Stimulated activated CD4-positive, alpha-beta T cell treated with anti-CD3 and anti-CD28 coated beads, Interleukin-4, amount 100 ng/mL, for 24 hours (primary cell): ENCODE results near the gene FAM234B.
"Not testable (repeated sequence)": the region's sequence is repeated elsewhere in the genome, so short reads cannot be mapped to it uniquely, and the experiment has no call there.

ENCODE experiments used
- DNase-seq: peaks from one replicate; pipeline ENCODE4 v3.0.0-alpha.2; 2020

FAM234B gene

DNA sequence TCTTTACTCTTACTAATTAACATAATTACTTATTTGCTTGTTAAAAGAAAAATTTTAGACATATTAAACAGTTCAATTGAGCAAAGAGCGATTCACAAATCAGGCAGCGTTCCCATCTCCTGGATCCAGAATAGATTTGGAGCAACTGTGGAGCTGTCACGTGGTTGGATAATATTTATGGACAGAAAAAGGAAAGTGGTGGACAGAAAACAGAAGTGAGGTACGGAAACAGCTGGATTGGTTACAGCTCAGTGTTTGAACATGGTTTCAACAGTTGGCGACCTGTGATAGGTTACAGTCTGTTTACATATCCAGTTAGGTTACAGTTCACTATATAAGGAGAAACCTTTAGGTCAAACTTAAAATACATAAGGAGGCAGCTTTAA is 19.7 kb upstream of the FAM234B start:
- no peak for DNase-seq

DNA sequence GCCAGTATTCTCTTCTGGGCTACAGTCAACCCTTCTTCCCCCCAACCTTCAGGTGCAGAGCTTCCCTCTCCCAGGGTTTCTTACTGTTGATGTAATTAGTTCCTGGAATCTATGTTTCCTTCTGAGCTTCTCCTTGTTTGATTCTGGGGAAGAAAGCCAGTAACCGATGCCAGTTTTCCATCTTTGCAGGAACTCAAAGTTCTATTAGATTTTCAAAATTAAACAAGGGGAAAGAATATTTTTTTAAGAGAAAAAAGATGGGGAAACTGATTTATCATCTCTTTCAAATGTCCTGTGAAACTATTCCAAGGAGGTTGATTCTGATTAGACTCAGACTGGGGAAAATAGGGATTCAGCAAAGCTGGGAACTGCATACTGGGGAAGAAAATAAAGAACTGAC is 17.9 kb upstream of the FAM234B start:
- DNase-seq = no peak

DNA sequence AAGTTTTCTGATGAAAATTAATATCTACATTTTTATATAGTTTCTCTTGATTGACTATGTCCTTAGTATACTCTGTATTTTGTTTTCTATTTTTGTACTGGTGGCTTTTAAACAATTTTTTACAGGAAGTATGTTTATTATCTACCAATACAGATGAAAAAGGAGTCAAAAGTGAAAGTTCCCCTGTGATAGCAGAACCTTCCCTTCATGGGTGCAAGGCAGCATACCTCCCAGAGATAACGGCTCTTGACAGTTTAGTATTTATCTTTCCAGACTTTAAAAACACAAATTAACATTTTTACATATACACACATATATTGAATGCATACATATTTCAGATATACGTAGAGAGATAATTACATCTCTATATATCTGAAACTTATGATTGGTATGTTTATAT is 17.1 kb upstream of the FAM234B start:
- no peak for DNase-seq

DNA sequence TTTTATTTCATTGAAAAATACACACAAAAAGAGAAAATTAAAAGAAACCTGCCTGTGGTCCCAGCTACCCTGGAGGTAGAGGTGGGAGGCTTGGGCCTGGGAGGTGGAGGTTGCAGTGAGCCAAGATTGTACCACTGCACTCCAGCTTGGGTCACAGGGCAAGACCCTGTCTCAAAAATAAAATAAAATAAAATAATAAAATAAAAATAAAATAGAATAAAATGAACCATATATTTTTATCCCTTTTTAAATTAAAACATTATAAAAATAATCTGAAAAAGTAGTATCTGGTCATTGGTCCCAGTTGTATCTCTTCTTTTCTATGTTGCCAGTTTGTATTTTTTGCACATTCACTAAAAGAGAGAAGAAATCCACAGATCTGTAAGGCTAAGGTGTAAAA is 16.7 kb upstream of the FAM234B start:
- DNase-seq = no peak

DNA sequence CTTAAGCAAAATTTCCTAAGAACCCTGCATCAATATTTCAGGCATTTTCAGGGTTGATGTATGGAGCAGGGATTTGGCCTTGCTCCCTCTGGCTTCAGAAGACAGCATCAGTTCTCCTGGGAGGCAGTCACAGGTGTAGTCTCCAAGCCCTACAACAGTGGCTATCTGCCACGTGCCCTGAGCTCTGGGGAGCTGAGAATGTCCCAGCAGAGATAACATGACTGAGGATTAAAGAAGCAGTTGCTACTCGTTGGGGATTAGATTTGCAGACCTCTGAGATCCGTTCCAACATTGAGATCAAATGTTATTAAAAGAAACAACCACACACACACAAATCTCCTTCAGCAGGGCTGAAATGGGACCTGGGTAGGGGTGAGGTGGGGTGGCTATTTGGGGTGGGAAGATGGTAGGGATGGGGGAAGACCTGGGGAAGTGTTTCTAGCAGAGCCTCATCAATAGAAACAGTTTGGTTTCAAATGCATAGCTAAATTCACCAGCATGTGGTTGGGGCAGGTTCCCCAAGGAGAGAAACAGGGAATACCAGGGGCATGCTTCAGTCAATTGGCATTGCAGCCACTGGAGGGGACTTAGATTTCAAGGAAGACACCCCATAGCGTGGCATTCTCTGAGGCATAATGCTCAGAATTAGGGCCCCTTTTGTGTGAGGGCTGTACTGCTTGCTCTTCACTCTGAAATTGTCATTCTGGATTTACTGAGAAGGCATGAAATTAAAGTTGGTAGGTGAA is 15.2 kb upstream of the FAM234B start:
- no peak for DNase-seq

DNA sequence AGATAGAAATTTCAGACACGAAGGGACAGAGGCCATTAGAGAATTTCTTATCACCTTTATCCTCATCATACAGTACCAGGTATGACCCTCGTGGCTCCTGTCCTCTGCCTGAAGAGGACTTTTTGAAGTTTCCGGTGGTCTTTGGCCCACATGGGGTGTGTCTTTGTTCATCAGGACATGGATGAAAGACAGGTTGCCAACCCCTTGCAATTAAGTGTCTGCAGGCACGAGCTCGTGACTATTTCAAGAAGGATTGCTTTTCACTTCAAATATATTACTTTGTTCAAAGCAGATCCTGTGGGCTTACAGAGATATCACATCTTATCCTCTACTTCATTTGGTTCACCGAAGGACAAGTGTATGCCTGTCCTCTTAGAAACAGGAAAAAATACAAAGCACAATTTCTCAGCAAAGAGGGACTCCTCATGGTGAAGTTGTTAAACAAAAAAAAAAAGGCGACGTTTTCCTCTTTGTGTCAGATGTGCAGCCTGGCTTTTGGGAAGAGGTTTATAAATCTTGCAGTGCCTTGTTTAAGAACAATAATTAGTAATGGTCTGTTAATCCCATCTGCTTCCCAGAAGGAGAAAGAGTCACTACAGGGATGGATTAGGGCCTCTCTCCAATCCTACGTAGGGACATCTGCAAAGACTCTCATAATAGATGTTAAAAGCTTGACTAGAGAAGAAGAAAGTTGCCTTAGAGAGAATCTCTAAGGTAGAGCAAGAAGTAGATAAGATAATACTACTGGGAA is 13.5 kb upstream of the FAM234B start:
- DNase-seq = no peak

DNA sequence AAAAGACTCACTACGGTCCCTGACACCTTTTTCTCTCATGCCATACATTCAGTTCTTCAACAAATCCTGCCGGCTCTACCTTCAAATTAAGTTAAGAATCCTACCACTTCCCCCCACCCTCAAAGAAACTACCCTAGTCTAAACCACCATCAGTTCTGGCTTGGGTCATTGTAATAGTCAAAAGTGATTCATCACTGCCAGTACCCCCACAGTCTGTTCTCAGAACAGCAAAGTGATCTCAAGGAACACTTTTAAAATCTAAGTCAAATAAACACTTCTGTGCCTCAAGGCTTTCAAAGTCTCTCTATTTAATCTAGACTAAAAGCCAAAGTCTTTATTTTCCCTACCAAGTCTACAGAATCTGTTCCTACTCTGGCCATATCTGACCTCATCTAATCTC is 12.0 kb upstream of the FAM234B start:
- no peak for DNase-seq

DNA sequence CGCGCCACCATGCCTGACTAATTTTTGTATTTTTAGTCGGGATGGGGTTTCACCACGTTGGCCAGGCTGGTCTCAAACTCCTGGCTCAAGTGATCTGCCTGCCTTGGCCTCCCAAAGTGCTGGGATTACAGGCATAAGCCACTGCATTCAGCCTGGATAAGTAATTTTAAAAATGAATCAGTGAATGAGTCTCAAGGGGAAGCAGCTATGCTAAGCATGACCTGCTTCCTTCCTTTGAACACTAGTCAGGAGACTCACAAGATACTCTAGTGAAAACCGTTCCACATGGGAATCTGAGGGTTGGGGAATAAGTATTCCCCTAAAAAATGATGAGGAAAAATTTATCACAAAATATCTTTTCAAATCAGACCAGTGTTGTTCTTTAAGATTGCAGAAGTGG is 10.7 kb upstream of the FAM234B start:
- no peak for DNase-seq

DNA sequence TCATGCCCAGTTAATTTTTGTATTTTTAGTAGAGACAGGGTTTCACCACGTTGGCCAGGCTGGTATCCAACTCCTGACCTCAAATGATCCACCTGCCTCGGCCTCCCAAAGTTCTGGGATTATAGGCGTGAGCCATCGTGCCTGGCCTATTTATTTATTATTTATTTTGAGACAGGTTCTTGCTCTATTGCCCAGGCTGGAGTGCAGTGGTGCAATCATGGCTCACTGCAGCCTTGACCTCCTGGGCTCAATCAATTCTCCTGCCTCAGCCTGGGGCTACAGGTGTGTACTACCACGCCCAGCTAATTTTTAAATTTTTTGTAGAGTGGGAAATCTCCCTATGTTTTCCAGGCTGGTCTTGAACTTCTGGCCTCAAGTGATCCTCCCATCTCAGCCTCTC is 8.8 kb upstream of the FAM234B start:
- DNase-seq = not testable (repeated sequence)

DNA sequence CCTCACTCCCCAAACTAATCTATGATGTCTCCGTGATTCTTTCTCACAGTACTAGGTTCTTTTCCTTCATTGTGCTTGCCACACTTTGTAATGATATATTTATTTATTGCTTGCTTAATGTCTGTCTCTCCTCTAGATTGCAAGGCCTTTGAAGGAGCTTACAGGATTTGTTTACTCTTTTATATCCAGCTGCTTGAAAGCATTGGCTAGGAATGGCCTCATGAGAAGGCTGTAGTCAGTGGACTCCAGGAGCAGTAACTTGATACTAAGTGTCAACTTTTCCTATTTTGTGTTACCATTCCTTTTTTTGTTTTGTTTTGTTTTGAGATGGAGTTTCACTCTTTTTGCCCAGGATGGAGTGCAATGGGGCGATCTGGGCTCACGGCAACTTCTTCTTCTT is 7.3 kb upstream of the FAM234B start:
- DNase-seq = no peak

DNA sequence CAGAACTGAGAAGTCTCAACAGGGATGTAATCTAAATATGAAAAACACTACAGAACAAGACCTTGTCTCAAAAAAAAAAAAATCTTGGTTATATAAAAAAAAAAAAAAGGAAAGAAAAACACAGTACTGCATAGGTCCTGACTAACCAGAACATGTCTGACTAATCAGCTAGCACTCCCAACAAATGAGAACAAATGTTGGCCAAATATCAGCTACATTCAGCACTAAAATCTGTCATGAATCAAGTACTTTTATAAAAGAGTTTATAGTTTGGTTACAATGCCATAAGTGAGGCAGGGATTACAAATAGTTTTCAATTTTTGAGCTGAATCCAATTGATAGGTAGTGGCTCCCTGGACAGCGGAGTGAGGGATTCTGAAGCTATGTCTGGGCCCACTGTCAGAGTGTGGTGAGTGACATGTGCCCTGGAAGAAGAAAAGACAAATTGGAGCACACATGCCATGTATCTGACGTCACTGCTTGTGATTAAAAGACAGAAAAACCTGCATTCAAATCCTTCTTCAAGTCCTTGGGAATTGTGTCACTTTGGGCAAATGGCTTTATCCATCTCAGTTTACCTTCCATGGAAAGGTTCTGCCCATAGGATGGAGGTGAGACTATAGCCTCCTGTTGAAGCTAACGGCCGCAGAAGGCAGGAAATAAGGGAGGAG is 5.6 kb upstream of the FAM234B start:
- DNase-seq = no peak

DNA sequence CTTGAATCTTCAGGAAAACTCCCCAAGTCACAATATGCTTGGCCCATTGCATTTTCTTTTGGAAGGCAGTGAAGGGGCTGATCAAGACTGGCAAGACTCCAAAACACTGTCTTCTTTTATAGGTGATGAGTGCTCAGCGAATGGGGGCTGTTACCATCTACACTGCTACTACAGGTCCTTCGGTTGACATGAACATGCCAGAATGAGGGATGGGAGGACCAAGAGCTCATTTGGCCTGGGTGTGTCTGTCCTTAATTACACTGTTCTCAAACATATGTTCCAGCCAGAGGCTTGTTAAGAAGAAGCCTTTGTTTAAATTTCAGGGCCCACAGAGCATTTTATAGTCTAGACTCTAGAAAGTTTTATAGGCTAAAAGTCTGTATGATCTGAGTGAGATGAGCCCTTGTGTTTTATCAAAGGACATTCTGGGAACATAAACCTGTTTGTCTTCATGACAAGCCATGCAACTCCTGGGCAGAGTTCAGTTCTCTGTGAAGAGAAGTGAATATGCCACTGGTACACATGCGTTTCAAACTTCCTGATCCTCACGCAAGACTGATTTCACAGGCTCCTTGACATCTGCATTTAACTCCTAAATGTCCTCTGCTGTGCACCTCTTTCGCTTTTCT is 4.7 kb upstream of the FAM234B start:
- no peak for DNase-seq

DNA sequence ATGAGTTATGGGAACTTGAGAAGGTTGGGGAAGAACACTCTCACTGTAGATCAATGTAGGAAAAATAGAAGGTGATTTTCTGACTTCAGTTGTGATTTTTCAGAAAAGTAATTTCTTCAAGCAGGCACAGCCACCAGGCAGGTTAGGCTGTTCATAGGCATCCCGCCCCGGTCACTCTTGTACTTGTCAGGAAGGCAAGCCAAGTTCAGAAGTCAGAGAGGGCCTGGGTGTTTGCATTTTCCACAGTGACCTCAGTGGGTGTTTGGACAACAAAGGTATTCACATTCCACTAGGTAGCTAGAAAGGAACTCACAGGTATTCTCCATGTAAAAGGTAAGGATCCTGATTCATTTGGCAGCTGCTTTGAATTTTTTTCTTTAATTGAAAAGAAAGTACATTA is 3.0 kb upstream of the FAM234B start:
- no peak for DNase-seq

DNA sequence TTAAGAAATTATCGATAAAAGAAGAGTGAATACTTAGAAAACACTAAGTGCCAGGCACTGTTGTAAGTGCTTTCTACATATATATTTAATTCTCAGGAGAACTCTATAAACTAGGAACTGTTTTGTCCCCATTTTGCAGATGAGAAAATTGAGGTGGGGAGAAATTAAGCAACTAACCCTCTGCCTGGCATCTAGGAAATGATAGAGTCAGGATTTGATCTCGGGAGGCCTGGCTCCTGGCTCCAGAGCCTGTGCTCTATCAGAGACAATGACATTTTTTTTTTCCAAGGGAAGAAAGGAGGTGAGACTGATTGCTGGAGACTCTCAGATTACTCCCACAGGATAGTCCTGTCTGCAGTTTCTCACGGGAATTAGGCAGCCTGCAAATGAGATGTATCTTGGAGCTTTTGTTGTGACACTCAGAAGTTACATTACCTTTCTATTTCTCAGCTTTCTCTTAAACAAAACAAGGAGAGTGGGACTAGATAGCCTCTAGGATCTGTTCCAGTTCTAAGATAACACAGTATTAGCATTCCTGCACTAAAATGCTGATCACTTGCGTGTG is 1.4 kb upstream of the FAM234B start:
- DNase-seq = no peak

DNA sequence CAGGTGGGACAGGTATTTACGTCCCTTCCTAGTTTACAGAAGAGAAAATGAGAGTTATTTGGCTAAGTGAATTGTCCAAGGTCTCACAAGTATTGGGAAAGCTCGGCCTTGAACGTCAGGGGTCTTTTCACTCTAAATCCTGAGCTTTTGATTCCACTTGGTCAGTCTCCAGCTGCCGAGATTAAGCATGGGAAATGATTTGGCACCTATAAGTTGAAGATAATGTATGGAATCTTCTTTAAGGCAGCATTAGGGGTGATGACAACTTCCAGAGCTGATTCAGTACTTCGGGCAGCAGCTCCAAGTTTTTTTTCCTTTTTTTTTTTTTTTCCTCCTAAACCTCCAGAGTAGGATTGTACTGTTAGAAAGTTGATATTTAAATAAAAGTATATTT is 722 bp downstream of the FAM234B start:
- no peak for DNase-seq

DNA sequence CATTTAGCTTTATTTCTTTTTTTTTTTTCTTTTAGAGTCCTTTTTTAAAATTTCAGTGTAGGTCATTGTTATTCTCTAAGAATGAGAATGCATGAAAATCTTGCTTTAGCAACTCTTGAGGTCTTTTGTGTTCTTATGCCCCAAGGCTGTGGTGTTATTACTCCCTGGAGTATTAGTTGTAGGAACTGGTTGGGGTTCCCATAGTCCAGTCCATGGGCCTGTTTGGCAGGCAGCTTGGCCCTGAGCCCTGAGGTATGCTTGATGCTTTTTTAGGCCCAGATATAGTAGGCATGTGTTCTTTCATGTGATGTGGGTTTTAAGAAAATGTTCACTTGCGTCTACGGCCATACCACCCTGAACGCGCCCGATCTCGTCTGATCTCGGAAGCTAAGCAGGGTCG is 1.6 kb downstream of the FAM234B start:
- DNase-seq = no peak

DNA sequence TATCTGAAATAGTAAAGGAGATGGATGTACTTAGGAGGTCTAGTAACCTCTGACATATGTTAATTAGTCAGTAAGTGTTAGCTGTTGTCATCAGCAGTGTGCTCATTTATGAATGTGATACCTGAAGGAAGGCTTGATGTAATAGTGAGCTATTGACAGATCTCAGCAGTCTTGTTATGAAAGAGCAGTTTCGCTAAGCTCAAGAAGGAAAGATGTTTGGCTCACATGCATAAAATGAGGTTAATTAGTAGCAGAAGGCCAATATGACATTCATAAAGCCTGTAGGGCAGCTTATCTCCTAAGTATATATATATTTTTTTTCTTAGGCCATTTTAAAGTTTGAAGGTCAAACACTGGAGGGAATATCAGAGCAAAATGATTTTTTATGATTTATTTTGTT is 2.8 kb downstream of the FAM234B start:
- no peak for DNase-seq

DNA sequence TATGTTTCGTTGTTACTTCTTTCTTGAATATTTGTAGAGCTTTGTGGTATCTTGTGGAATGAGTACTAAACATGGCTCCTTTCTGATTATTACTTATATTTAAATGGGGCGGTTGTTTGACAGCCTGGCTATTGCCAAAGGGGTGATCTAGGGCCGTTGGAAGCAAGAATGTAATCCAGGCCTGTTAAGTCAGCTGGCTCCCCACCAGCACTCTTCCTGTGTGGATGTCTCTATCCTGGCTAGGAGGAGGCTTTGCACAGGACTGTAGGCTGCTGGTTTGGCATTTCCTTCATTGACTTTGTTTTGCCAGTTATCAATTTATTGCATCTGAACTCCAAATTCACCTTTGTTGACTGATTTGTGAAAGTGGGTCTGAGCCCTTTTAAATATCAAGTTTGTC is 5.6 kb downstream of the FAM234B start:
- DNase-seq = no peak

DNA sequence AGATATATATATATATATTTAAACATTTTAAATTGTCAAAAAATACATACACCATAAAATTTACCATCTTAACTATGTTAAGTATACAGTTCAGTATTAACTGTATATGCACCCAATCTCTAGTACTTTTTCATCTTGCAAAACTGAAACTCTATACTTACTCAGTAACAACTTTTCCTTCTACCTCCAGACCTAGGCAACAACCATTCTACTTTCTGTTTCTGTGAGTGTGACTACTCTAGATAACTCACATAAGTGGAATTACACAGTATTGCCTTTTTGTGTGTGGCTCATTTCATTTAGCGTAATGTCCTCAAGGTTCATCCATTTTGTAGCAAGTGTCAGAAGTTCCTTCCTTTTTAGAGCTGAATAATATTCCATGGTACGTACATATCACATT is 8.2 kb downstream of the FAM234B start:
- DNase-seq = no peak

DNA sequence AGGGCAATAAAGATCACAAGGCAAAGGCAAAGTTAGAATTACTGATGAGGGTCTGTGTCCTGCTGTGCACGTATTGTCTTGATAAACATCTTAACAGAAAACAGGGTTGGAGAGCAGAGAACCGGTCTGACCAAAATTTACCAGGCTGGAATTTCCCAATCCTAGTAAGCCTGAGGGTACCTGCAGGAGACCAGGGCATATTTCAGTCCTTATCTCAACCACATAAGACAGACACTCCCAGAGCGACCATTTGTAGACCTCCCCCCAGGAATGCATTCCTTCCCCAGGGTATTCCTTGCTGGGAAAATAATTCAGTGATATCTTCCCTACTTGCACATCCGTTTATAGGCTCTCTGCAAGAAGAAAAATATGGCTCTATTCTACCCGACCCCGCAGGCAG is 9.4 kb downstream of the FAM234B start:
- not testable (repeated sequence) for DNase-seq

DNA sequence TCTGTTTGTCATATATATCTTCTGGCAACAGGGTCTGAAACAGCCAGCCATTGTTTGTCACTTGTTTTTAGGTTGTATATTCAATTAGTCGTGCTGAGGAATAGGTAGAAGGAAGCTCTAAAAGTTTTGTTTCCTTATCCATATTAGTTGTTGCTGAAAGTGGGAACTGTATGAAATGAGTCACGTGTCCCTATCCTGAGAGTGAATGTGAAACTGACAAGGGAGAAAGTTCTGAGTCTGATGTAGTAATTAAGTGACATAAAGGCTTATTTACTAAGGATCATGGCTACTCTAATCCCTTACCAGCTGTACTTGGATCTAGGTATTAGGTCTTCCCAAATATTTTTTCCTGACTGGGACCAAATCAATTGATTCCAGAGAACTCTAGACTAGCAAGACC is 16.4 kb downstream of the FAM234B start:
- no peak for DNase-seq

DNA sequence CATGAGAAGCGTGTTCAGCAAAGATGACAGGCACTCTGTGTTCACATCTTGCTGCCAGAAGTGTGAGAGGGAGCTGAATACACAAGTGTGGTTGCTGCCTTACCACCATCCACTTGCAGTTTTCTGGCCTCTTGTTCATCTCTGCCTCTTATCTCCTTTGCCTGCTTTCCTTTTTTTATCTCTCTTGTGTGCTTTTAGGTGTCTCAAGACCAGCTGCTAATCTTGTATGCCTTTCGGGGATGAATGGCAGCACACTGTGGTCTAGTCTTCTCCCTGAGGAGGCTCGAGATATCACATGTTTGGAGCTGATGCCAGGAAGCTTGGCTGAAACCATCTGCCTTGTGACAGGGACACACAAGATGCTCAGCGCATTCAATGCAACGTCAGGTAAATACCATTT is 17.2 kb downstream of the FAM234B start:
- DNase-seq = no peak

DNA sequence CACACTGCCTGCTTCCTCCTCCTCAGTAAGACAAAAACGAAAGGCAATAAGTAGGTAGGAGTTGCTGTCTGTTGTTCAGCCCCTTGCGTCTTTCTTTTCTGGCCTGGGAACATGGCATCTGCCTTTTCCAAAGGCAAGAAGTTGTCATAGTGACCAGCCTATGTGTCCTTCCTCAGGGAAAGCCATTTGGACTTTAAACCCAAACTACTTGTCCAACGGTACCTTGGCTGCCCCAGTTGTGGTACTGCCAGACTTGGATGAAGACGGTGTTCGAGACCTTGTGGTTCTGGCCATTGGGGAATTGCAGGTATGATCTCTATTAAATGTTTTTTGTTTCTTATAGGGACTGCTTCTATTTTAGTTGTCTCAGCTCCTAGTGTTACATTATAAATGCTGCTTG is 18.5 kb downstream of the FAM234B start:
- no peak for DNase-seq
